ENCODE results near the gene OPN1MW2.
"Not testable (repeated sequence)": the region's sequence is repeated elsewhere in the genome, so short reads cannot be mapped to it uniquely, and the experiment has no call there.

- not testable (repeated sequence) for TF ChIP-seq CTCF (conservative IDR thresholded peaks at IDR 0.05 in 1 of 2, IDR thresholded peaks at IDR 0.05 in 1 of 2; ENCODE audit: low read depth in 1 of 2, low read length in 2 of 2); EZH2 (IDR thresholded peaks at IDR 0.05; ENCODE audit: low read length, missing control alignments)
These were observed 11.9 kb downstream of the OPN1MW2 start for GRCh38 chrX:154231443-154231842.
